ENCODE results near the gene SF1.
A peak's percentile ranks its signal among the peaks of the same experiment; 100 is the strongest.

DNA sequence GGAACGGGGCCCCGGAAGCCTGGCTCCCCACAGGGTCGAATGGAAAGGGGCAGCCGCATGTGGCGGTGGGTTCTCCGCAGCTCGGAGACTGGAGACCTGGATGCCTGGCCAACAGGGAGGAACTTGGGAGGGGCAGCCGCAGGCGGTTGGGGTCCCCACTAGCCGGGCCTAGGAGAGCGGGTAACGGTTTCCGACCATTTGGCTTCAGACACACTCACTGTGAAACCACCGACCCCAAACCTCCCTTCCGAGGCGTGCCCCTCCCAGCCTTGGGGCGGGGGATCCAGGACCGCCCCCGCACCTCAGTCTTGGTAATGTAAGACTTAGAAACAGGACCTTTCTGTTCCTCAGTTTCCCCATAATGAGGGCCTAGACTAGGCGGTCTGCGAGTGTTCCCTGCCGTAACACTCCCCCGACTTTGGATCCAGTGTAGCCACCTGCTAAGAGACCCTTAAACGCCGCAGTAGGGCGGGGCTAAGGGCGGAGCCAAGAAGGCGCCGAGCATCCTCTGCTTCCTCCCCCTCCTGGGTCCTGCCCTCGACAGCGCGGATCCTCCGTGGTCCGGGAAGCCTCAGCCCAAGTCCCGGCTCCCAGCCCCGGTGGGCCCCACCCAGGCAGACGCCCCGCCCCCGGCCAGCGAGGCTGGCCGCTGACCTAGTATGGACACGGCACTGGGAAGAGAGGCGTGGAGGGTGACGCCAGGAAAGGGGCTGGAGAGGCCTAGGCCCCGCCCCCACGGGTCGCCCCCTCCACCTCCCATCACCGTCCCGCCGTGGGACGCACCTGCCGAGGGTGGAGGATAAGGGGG is 32.6 kb downstream of the SF1 start:
- TF ChIP-seq, protein P1, sequence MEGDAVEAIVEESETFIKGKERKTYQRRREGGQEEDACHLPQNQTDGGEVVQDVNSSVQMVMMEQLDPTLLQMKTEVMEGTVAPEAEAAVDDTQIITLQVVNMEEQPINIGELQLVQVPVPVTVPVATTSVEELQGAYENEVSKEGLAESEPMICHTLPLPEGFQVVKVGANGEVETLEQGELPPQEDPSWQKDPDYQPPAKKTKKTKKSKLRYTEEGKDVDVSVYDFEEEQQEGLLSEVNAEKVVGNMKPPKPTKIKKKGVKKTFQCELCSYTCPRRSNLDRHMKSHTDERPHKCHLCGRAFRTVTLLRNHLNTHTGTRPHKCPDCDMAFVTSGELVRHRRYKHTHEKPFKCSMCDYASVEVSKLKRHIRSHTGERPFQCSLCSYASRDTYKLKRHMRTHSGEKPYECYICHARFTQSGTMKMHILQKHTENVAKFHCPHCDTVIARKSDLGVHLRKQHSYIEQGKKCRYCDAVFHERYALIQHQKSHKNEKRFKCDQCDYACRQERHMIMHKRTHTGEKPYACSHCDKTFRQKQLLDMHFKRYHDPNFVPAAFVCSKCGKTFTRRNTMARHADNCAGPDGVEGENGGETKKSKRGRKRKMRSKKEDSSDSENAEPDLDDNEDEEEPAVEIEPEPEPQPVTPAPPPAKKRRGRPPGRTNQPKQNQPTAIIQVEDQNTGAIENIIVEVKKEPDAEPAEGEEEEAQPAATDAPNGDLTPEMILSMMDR (IDR thresholded peaks at IDR 0.05) = no peak
- TF ChIP-seq POLR2A (IDR thresholded peaks at IDR 0.05) = peak in 1 of 3 donors; percentile 17
